Stimulated activated CD8-positive, alpha-beta memory T cell treated with anti-CD3 and anti-CD28 coated beads, Interleukin-4, amount 100 ng/mL, for 4 hours (primary cell): ENCODE data around the gene ETFA.

ENCODE experiments used
- DNase-seq, 2 donors: peaks; one replicate each; pipeline ENCODE4 v3.0.0-alpha.2; 2020; ENCODE audit warnings: low read depth in 2 of 2, low spot score in 1 of 2

ETFA gene

GRCh38 chr15:76340803-76341365, 29.6 kb upstream of the ETFA start:
- DNase-seq: no peak

- DNase-seq: no peak
Measured at GRCh38 chr15:76340198-76340802, 29.0 kb upstream of the ETFA start.

- no peak for DNase-seq
Measured at GRCh38 chr15:76339305-76340197, 28.3 kb upstream of the ETFA start.

GRCh38 chr15:76338486-76339304, 27.4 kb upstream of the ETFA start:
- DNase-seq: no peak

GRCh38 chr15:76337696-76338485, 26.6 kb upstream of the ETFA start:
- no peak for DNase-seq

- DNase-seq: no peak
Measured at GRCh38 chr15:76337059-76337695, 25.9 kb upstream of the ETFA start.

- peak; percentile 31 for DNase-seq
Measured at GRCh38 chr15:76336254-76337058, 25.2 kb upstream of the ETFA start, which contains the start of gene ISL2. TSS of gene ISL2 (plus strand) at chr15:76336773. CDS start at chr15:76336884, 111 bp downstream.

- DNase-seq: no peak
Measured at GRCh38 chr15:76335307-76336253, 24.3 kb upstream of the ETFA start.

GRCh38 chr15:76334438-76335306, 23.4 kb upstream of the ETFA start:
- no peak for DNase-seq

GRCh38 chr15:76333720-76334437, 22.6 kb upstream of the ETFA start:
- DNase-seq: no peak

GRCh38 chr15:76333309-76333708, 22.0 kb upstream of the ETFA start:
- DNase-seq: no peak

- DNase-seq: no peak
Measured at GRCh38 chr15:76332796-76333195, 21.5 kb upstream of the ETFA start.

GRCh38 chr15:76330080-76330680, 18.9 kb upstream of the ETFA start:
- DNase-seq: no peak

- DNase-seq: no peak
Measured at GRCh38 chr15:76328958-76329357, 17.7 kb upstream of the ETFA start.

GRCh38 chr15:76328106-76328696, 16.9 kb upstream of the ETFA start:
- DNase-seq: no peak
